ENCODE results near the gene GTF2I. TPM values are rescaled to one million over a fixed set of nuclear protein-coding genes. Genes with fewer than 3 reads are reported as not detected.
A peak's percentile ranks its signal among the peaks of the same experiment; 100 is the strongest.
"Not testable (repeated sequence)": the region's sequence is repeated elsewhere in the genome, so short reads cannot be mapped to it uniquely, and the experiment has no call there.

GTF2I gene
- polyA plus RNA-seq, 4 donors = 21.6 to 165 (median 29.8) TPM

GRCh38 chr7:74623135-74623534 lies 34.4 kb upstream of the GTF2I start:
- Histone ChIP-seq H3K27ac (ENCODE audit: low read depth in 1 of 3, low read length in 2 of 3) (no peak overlapping the region), H3K4me1 (ENCODE audit: control insufficient read depth in 3 of 3, insufficient read depth in 2 of 3, low read depth in 1 of 3, low read length in 2 of 3) (peaks cover 0 to 6% (median 3%) of the 10 kb centered on the region in 3 donors), H3K27me3 (ENCODE audit: control insufficient read depth in 3 of 3, insufficient read depth in 3 of 3, low read length in 3 of 3) (no peaks in the 10 kb centered on the region), H3K9me3 (ENCODE audit: control insufficient read depth in 2 of 2, insufficient read depth in 1 of 2, low read depth in 1 of 2, low read length in 1 of 2) (no peaks in the 10 kb centered on the region), H3K4me3 (ENCODE audit: low read depth in 1 of 3, low read length in 3 of 3) (no peak overlapping the region), H3K36me3 (ENCODE audit: control insufficient read depth in 3 of 3, insufficient read depth in 2 of 3, low read depth in 1 of 3, low read length in 3 of 3) (no peaks in the 10 kb centered on the region)
- FAIRE-seq (no peak), DNase-seq (no peak)
- 83 to 89% (median 85%) methylated on average over 9 of the region's 9 CpGs for WGBS, 3 donors

- no peaks in the 10 kb centered on the region for H3K27me3 ChIP-seq (ENCODE audit: control insufficient read depth in 3 of 3, insufficient read depth in 3 of 3, low read length in 3 of 3)
- H3K9me3 ChIP-seq (ENCODE audit: control insufficient read depth in 2 of 2, insufficient read depth in 1 of 2, low read depth in 1 of 2, low read length in 1 of 2) = no peaks in the 10 kb centered on the region
- H3K27ac ChIP-seq (ENCODE audit: low read depth in 1 of 3, low read length in 2 of 3) = no peak overlapping the region
- no peak for FAIRE-seq
- 20 to 30% (median 30%) methylated on average over 2 to 3 of the region's 3 CpGs for WGBS, 3 donors
- DNase-seq = peak; percentile 33 to 36
- peaks cover 0 to 9% (median 4%) of the 10 kb centered on the region in 3 donors for H3K4me1 ChIP-seq (ENCODE audit: control insufficient read depth in 3 of 3, insufficient read depth in 2 of 3, low read depth in 1 of 3, low read length in 2 of 3)
- no peak overlapping the region for H3K4me3 ChIP-seq (ENCODE audit: low read depth in 1 of 3, low read length in 3 of 3)
- no peaks in the 10 kb centered on the region for H3K36me3 ChIP-seq (ENCODE audit: control insufficient read depth in 3 of 3, insufficient read depth in 2 of 3, low read depth in 1 of 3, low read length in 3 of 3)
Observed at GRCh38 chr7:74625446-74625845, 32.1 kb upstream of the GTF2I start.

- WGBS, 3 donors = 17 to 41% (median 34%) methylated on average over 12 of the region's 12 CpGs
- peaks cover 0 to 9% (median 4%) of the 10 kb centered on the region in 3 donors for H3K4me1 ChIP-seq (ENCODE audit: control insufficient read depth in 3 of 3, insufficient read depth in 2 of 3, low read depth in 1 of 3, low read length in 2 of 3)
- H3K36me3 ChIP-seq (ENCODE audit: control insufficient read depth in 3 of 3, insufficient read depth in 2 of 3, low read depth in 1 of 3, low read length in 3 of 3) = no peaks in the 10 kb centered on the region
- H3K27ac ChIP-seq (ENCODE audit: low read depth in 1 of 3, low read length in 2 of 3) = no peak overlapping the region
- DNase-seq = peak; percentile 59 to 72
- H3K4me3 ChIP-seq (ENCODE audit: low read depth in 1 of 3, low read length in 3 of 3) = no peak overlapping the region
- H3K9me3 ChIP-seq (ENCODE audit: control insufficient read depth in 2 of 2, insufficient read depth in 1 of 2, low read depth in 1 of 2, low read length in 1 of 2) = no peaks in the 10 kb centered on the region
- no peaks in the 10 kb centered on the region for H3K27me3 ChIP-seq (ENCODE audit: control insufficient read depth in 3 of 3, insufficient read depth in 3 of 3, low read length in 3 of 3)
- FAIRE-seq = no peak
Observed at GRCh38 chr7:74627661-74628411, 29.7 kb upstream of the GTF2I start.

GRCh38 chr7:74632505-74632904 lies 25.0 kb upstream of the GTF2I start:
- DNase-seq = no peak
- Histone ChIP-seq H3K36me3 (ENCODE audit: control insufficient read depth in 3 of 3, insufficient read depth in 2 of 3, low read depth in 1 of 3, low read length in 3 of 3) (no peaks in the 10 kb centered on the region), H3K4me1 (ENCODE audit: control insufficient read depth in 3 of 3, insufficient read depth in 2 of 3, low read depth in 1 of 3, low read length in 2 of 3) (peaks cover 0 to 18% (median 4%) of the 10 kb centered on the region in 3 donors), H3K4me3 (ENCODE audit: low read depth in 1 of 3, low read length in 3 of 3) (no peak overlapping the region), H3K9me3 (ENCODE audit: control insufficient read depth in 2 of 2, insufficient read depth in 1 of 2, low read depth in 1 of 2, low read length in 1 of 2) (no peaks in the 10 kb centered on the region), H3K27me3 (ENCODE audit: control insufficient read depth in 3 of 3, insufficient read depth in 3 of 3, low read length in 3 of 3) (no peaks in the 10 kb centered on the region), H3K27ac (ENCODE audit: low read depth in 1 of 3, low read length in 2 of 3) (no peak overlapping the region)
- FAIRE-seq = no peak
- WGBS, 3 donors = 77 to 80% (median 78%) methylated on average over 8 of the region's 8 CpGs

GRCh38 chr7:74633451-74633921 lies 24.0 kb upstream of the GTF2I start:
- no peak for FAIRE-seq
- H3K27ac ChIP-seq (ENCODE audit: low read depth in 1 of 3, low read length in 2 of 3) = peak overlapping the region; percentile 29 to 52 (median 47)
- H3K9me3 ChIP-seq (ENCODE audit: control insufficient read depth in 2 of 2, insufficient read depth in 1 of 2, low read depth in 1 of 2, low read length in 1 of 2) = no peaks in the 10 kb centered on the region
- 22 to 64% (median 41%) methylated on average over 9 of the region's 9 CpGs for WGBS, 3 donors
- no peak overlapping the region for H3K4me3 ChIP-seq (ENCODE audit: low read depth in 1 of 3, low read length in 3 of 3)
- H3K36me3 ChIP-seq (ENCODE audit: control insufficient read depth in 3 of 3, insufficient read depth in 2 of 3, low read depth in 1 of 3, low read length in 3 of 3) = no peaks in the 10 kb centered on the region
- peak; percentile 42 to 86 for DNase-seq
- H3K4me1 ChIP-seq (ENCODE audit: control insufficient read depth in 3 of 3, insufficient read depth in 2 of 3, low read depth in 1 of 3, low read length in 2 of 3) = peaks cover 0 to 9% (median 0%) of the 10 kb centered on the region in 3 donors
- no peaks in the 10 kb centered on the region for H3K27me3 ChIP-seq (ENCODE audit: control insufficient read depth in 3 of 3, insufficient read depth in 3 of 3, low read length in 3 of 3)

- WGBS, 3 donors = 94 to 99% (median 98%) methylated on average over 7 of the region's 7 CpGs
- Histone ChIP-seq H3K4me3 (ENCODE audit: low read depth in 1 of 3, low read length in 3 of 3) (no peak overlapping the region), H3K9me3 (ENCODE audit: control insufficient read depth in 2 of 2, insufficient read depth in 1 of 2, low read depth in 1 of 2, low read length in 1 of 2) (no peaks in the 10 kb centered on the region), H3K36me3 (ENCODE audit: control insufficient read depth in 3 of 3, insufficient read depth in 2 of 3, low read depth in 1 of 3, low read length in 3 of 3) (no peaks in the 10 kb centered on the region), H3K27me3 (ENCODE audit: control insufficient read depth in 3 of 3, insufficient read depth in 3 of 3, low read length in 3 of 3) (no peaks in the 10 kb centered on the region), H3K4me1 (ENCODE audit: control insufficient read depth in 3 of 3, insufficient read depth in 2 of 3, low read depth in 1 of 3, low read length in 2 of 3) (peaks cover 0 to 9% (median 0%) of the 10 kb centered on the region in 3 donors), H3K27ac (ENCODE audit: low read depth in 1 of 3, low read length in 2 of 3) (no peak overlapping the region)
- FAIRE-seq (no peak), DNase-seq (no peak)
Observed at GRCh38 chr7:74637745-74638144, 19.8 kb upstream of the GTF2I start.

- FAIRE-seq; H3K9me3 ChIP-seq (ENCODE audit: control insufficient read depth in 2 of 2, insufficient read depth in 1 of 2, low read depth in 1 of 2, low read length in 1 of 2); H3K27me3 ChIP-seq (ENCODE audit: control insufficient read depth in 3 of 3, insufficient read depth in 3 of 3, low read length in 3 of 3); H3K36me3 ChIP-seq (ENCODE audit: control insufficient read depth in 3 of 3, insufficient read depth in 2 of 3, low read depth in 1 of 3, low read length in 3 of 3): not testable (repeated sequence)
- H3K4me1 ChIP-seq (ENCODE audit: control insufficient read depth in 3 of 3, insufficient read depth in 2 of 3, low read depth in 1 of 3, low read length in 2 of 3) = peaks cover 0 to 15% (median 0%) of the 10 kb centered on the region in 3 donors
- peak overlapping the region; percentile 9 to 32 (median 29) for H3K27ac ChIP-seq (ENCODE audit: low read depth in 1 of 3, low read length in 2 of 3)
- peak; percentile 74 to 77 for DNase-seq
- 1 to 5% (median 3%) methylated on average over 10 of the region's 11 CpGs for WGBS, 3 donors
- H3K4me3 ChIP-seq (ENCODE audit: low read depth in 1 of 3, low read length in 3 of 3) = peak overlapping the region in 2 of 3 donors; percentile 4 to 15
Observed at GRCh38 chr7:74650055-74650454, 7.5 kb upstream of the GTF2I start.

- H3K4me3 ChIP-seq (ENCODE audit: low read depth in 1 of 3, low read length in 3 of 3); FAIRE-seq; H3K36me3 ChIP-seq (ENCODE audit: control insufficient read depth in 3 of 3, insufficient read depth in 2 of 3, low read depth in 1 of 3, low read length in 3 of 3); H3K27me3 ChIP-seq (ENCODE audit: control insufficient read depth in 3 of 3, insufficient read depth in 3 of 3, low read length in 3 of 3); DNase-seq; H3K9me3 ChIP-seq (ENCODE audit: control insufficient read depth in 2 of 2, insufficient read depth in 1 of 2, low read depth in 1 of 2, low read length in 1 of 2): not testable (repeated sequence)
- Histone ChIP-seq H3K27ac (ENCODE audit: low read depth in 1 of 3, low read length in 2 of 3) (peak overlapping the region in 1 of 3 donors; percentile 54), H3K4me1 (ENCODE audit: control insufficient read depth in 3 of 3, insufficient read depth in 2 of 3, low read depth in 1 of 3, low read length in 2 of 3) (peaks cover 0 to 15% (median 0%) of the 10 kb centered on the region in 3 donors)
- 64 to 72% (median 69%) methylated on average over 6 to 7 of the region's 9 CpGs for WGBS, 3 donors
Observed at GRCh38 chr7:74650493-74651132, 6.9 kb upstream of the GTF2I start.

Data from small intestine (tissue), 7 donors.